Activated naive CD4-positive, alpha-beta T cell treated with anti-CD3 and anti-CD28 coated beads, Interleukin-2, amount 50 U/mL, for 24 hours (primary cell): Measurements from ENCODE around the gene ENDOG.
"Not testable (repeated sequence)": the region's sequence is repeated elsewhere in the genome, so short reads cannot be mapped to it uniquely, and the experiment has no call there.

Experiments used
- H3K27ac Mint-ChIP-seq: one replicate; pipeline ENCODE4 v1.8.0; 2021; ENCODE audit warnings: mild to moderate bottlenecking, mixed read lengths
- H3K27me3 Mint-ChIP-seq: one replicate; pipeline ENCODE4 v1.8.0; 2021; ENCODE audit warnings: mixed read lengths
- H3K36me3 Mint-ChIP-seq: one replicate; pipeline ENCODE4 v1.8.0; 2021; ENCODE audit warnings: mixed read lengths
- H3K4me1 Mint-ChIP-seq: one replicate; pipeline ENCODE4 v1.8.0; 2021; ENCODE audit warnings: mixed read lengths
- H3K4me3 Mint-ChIP-seq: one replicate; pipeline ENCODE4 v1.8.0; 2021; ENCODE audit warnings: mild to moderate bottlenecking, mixed read lengths
- H3K9me3 Mint-ChIP-seq: one replicate; pipeline ENCODE4 v1.8.0; 2021; ENCODE audit warnings: mixed read lengths

ENDOG gene

GRCh38 chr9:128835246-128836210 is 17.2 kb downstream of the ENDOG start:
- Mint-ChIP-seq H3K4me3 (no peak overlapping the region), H3K27ac (no peak overlapping the region), H3K4me1 (no peaks in the 10 kb centered on the region), H3K9me3 (no peaks in the 10 kb centered on the region), H3K36me3 (peaks cover 1% of the 10 kb centered on the region), H3K27me3 (no peaks in the 10 kb centered on the region)

- Mint-ChIP-seq H3K27me3 (no peaks in the 10 kb centered on the region), H3K36me3 (peaks cover 1% of the 10 kb centered on the region), H3K4me3 (no peak overlapping the region), H3K4me1 (no peaks in the 10 kb centered on the region), H3K27ac (no peak overlapping the region), H3K9me3 (no peaks in the 10 kb centered on the region)
These were observed 18.3 kb downstream of the ENDOG start for GRCh38 chr9:128836509-128837145.

GRCh38 chr9:128838338-128838737 is 20.0 kb downstream of the ENDOG start:
- H3K9me3 Mint-ChIP-seq = no peaks in the 10 kb centered on the region
- no peaks in the 10 kb centered on the region for H3K27me3 Mint-ChIP-seq
- H3K36me3 Mint-ChIP-seq = peaks cover 4% of the 10 kb centered on the region
- no peaks in the 10 kb centered on the region for H3K4me1 Mint-ChIP-seq
- H3K27ac Mint-ChIP-seq = no peak overlapping the region
- no peak overlapping the region for H3K4me3 Mint-ChIP-seq

- Mint-ChIP-seq H3K36me3 (peaks cover 4% of the 10 kb centered on the region), H3K4me3 (no peak overlapping the region), H3K27ac (no peak overlapping the region), H3K27me3 (no peaks in the 10 kb centered on the region), H3K9me3 (no peaks in the 10 kb centered on the region), H3K4me1 (no peaks in the 10 kb centered on the region)
These were observed 22.2 kb downstream of the ENDOG start for GRCh38 chr9:128840524-128840923.

- Mint-ChIP-seq H3K9me3 (no peaks in the 10 kb centered on the region), H3K4me3 (no peak overlapping the region), H3K36me3 (peaks cover 4% of the 10 kb centered on the region), H3K27me3 (no peaks in the 10 kb centered on the region), H3K27ac (no peak overlapping the region), H3K4me1 (no peaks in the 10 kb centered on the region)
These were observed 23.6 kb downstream of the ENDOG start for GRCh38 chr9:128841694-128842492.

GRCh38 chr9:128843171-128843570 is 24.9 kb downstream of the ENDOG start:
- H3K36me3 Mint-ChIP-seq, H3K27ac Mint-ChIP-seq, H3K4me3 Mint-ChIP-seq, H3K9me3 Mint-ChIP-seq, H3K4me1 Mint-ChIP-seq, H3K27me3 Mint-ChIP-seq: not testable (repeated sequence)

DNA sequence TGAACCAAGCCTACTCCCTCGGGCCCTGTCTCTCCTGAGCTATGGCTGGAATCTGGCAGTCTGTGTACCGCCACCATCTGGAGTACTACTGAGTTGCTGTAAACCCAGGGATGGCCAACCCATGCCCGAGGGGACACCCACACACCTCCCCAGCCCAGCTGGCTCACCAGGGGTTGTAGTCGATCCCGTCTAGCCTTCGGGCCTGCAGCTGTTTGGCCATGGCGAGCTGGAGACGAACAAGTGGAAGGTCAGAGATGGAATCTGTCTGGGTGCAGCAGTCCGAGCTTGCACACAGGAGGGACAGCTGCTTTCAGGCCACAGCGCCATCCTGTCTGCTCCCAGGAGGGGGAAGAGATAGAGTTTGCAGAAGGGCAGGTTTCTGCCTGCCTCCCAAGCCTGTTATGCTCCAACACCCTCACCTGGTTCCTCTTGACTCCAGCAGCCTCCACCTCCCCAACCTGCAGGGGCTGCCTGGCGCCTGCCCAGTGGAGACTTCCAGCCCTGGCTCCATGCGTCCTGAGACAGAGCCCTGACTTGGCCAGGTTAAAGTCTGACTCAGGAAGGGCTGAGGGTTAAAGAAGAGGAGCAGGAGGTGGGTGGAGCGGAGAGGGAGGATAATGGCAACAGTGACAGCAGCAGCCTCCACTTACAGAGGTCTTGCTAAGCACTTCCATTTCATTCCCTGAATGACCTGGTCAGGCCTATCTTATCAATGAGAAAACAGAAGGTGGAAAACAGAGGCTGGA is 27.1 kb downstream of the ENDOG start:
- Mint-ChIP-seq H3K36me3 (peaks cover 5% of the 10 kb centered on the region), H3K9me3 (no peaks in the 10 kb centered on the region), H3K27ac (no peak overlapping the region), H3K27me3 (no peaks in the 10 kb centered on the region), H3K4me3 (no peak overlapping the region), H3K4me1 (peaks cover 4% of the 10 kb centered on the region)

GRCh38 chr9:128846680-128847030 is 28.4 kb downstream of the ENDOG start:
- H3K4me3 Mint-ChIP-seq = no peak overlapping the region
- peaks cover 4% of the 10 kb centered on the region for H3K4me1 Mint-ChIP-seq
- H3K9me3 Mint-ChIP-seq = peaks cover 7% of the 10 kb centered on the region
- H3K27ac Mint-ChIP-seq = no peak overlapping the region
- no peaks in the 10 kb centered on the region for H3K27me3 Mint-ChIP-seq
- peaks cover 17% of the 10 kb centered on the region for H3K36me3 Mint-ChIP-seq

- Mint-ChIP-seq H3K9me3 (peaks cover 7% of the 10 kb centered on the region), H3K4me1 (peaks cover 4% of the 10 kb centered on the region), H3K27ac (no peak overlapping the region), H3K36me3 (peaks cover 15% of the 10 kb centered on the region), H3K27me3 (no peaks in the 10 kb centered on the region), H3K4me3 (no peak overlapping the region)
These were observed 29.5 kb downstream of the ENDOG start for GRCh38 chr9:128847803-128848202.

- H3K36me3 Mint-ChIP-seq = peaks cover 15% of the 10 kb centered on the region
- H3K27ac Mint-ChIP-seq = not testable (repeated sequence)
These were observed 32.7 kb downstream of the ENDOG start for GRCh38 chr9:128851024-128851423.

GRCh38 chr9:128851779-128852600 is 33.7 kb downstream of the ENDOG start:
- not testable (repeated sequence) for H3K4me1 Mint-ChIP-seq, H3K27me3 Mint-ChIP-seq, H3K4me3 Mint-ChIP-seq, H3K9me3 Mint-ChIP-seq, H3K27ac Mint-ChIP-seq
- peaks cover 15% of the 10 kb centered on the region for H3K36me3 Mint-ChIP-seq

More at GRCh38 chr9:128851024-128851423, 32.7 kb downstream of the ENDOG start:
- not testable (repeated sequence) for H3K4me3 Mint-ChIP-seq, H3K4me1 Mint-ChIP-seq, H3K9me3 Mint-ChIP-seq, H3K27me3 Mint-ChIP-seq

GRCh38 chr9:128852646-128853045 is 34.3 kb downstream of the ENDOG start:
- not testable (repeated sequence) for H3K9me3 Mint-ChIP-seq, H3K4me1 Mint-ChIP-seq, H3K4me3 Mint-ChIP-seq, H3K27me3 Mint-ChIP-seq, H3K27ac Mint-ChIP-seq
- H3K36me3 Mint-ChIP-seq = peaks cover 14% of the 10 kb centered on the region

DNA sequence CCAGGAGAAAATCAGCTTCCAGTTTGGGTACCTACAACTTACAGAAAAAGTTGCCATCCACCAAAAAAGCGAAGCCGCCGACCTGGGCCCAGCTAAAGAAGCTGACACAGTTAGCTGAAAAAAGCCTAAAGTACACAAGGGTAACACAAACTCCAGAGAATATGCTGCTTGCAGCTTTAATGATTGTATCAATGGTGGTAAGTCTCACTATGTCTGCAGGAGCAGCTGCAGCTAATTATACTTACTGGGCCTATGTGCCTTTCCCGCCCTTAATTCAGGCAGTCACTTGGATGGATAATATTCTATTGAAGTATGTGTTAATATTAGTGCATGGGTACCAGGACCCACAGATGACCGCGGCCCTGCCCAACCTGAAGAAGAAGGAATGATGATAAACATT is 36.2 kb downstream of the ENDOG start:
- not testable (repeated sequence) for H3K9me3 Mint-ChIP-seq, H3K4me1 Mint-ChIP-seq, H3K4me3 Mint-ChIP-seq, H3K27ac Mint-ChIP-seq, H3K27me3 Mint-ChIP-seq
- peaks cover 14% of the 10 kb centered on the region for H3K36me3 Mint-ChIP-seq

GRCh38 chr9:128858476-128858875 is 40.2 kb downstream of the ENDOG start:
- H3K36me3 Mint-ChIP-seq, H3K9me3 Mint-ChIP-seq, H3K27me3 Mint-ChIP-seq, H3K4me3 Mint-ChIP-seq, H3K4me1 Mint-ChIP-seq, H3K27ac Mint-ChIP-seq: not testable (repeated sequence)

GRCh38 chr9:128860937-128861336 is 42.6 kb downstream of the ENDOG start:
- no peaks in the 10 kb centered on the region for H3K27me3 Mint-ChIP-seq
- H3K4me1 Mint-ChIP-seq = peaks cover 13% of the 10 kb centered on the region
- no peak overlapping the region for H3K4me3 Mint-ChIP-seq
- peaks cover 2% of the 10 kb centered on the region for H3K36me3 Mint-ChIP-seq
- no peaks in the 10 kb centered on the region for H3K9me3 Mint-ChIP-seq
- no peak overlapping the region for H3K27ac Mint-ChIP-seq
